GM10847 (cell line): ENCODE measurements around the gene OR2B6.

Source experiments
- POLR2A ChIP-seq: IDR thresholded peaks from 2 replicates; pipeline ENCODE4 v1.6.1; 2011; ENCODE audit not compliant: insufficient read length; ENCODE audit errors: extremely low read depth

OR2B6 gene

DNA sequence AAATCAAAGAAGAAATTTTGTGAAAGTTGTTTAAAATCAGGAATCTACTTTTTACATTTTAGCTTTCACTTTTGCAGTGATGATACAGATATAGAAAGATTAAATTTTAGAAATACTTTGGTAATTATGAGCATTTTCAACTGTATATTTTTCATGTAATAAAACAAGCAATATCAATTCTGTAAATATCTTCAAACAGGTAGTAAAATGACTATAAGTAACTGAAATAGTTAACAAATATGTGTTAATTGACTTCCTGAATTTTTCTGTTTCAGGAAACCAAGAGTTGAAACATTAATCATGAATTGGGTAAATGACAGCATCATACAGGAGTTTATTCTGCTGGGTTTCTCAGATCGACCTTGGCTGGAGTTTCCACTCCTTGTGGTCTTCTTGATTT lies at the start of gene OR2B6:
Gene OR2B6 (plus strand): TSS at position 301 of the 400 bp plus-strand sequence. CDS start 0 bp downstream, at position 301.
- no peak for TF ChIP-seq POLR2A

GRCh38 chr6:27908017-27908416 lies 49.0 kb upstream of the OR2B6 start:
- no peak for TF ChIP-seq POLR2A

- no peak for TF ChIP-seq POLR2A
Measured at GRCh38 chr6:27911956-27912446, 45.0 kb upstream of the OR2B6 start, which contains the start of gene OR2B2. Gene OR2B2 (minus strand): TSS chr6:27912396. CDS start chr6:27912319, 77 bp downstream.

- no peak for TF ChIP-seq POLR2A
Measured at GRCh38 chr6:27922949-27923348, 34.1 kb upstream of the OR2B6 start.

- TF ChIP-seq POLR2A, result no peak
Measured at GRCh38 chr6:27924179-27924578, 32.9 kb upstream of the OR2B6 start.

GRCh38 chr6:27931209-27931608 lies 25.8 kb upstream of the OR2B6 start:
- TF ChIP-seq POLR2A, result no peak

DNA sequence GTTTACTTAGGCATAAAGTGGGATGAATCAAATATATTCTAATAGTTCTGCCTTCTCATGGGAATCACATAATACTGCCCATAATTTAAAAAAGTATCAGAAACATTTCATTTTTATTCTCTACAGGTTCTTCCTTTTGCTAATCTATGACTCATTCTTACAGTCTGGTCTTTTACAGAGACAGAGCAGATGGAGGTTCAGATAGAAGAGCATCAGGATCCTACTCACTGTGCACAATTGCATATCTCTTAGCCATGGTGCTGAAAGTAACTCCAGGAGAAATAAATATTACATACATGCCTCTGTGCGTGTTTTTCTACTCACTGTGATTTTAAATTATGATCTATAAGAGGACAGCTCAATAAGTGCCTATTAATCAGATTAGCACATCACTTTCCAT lies 16.3 kb upstream of the OR2B6 start:
- no peak for TF ChIP-seq POLR2A

- no peak for TF ChIP-seq POLR2A
Measured at GRCh38 chr6:27948237-27948636, 8.8 kb upstream of the OR2B6 start.

GRCh38 chr6:27951040-27951439 lies 6.0 kb upstream of the OR2B6 start:
- no peak for TF ChIP-seq POLR2A

DNA sequence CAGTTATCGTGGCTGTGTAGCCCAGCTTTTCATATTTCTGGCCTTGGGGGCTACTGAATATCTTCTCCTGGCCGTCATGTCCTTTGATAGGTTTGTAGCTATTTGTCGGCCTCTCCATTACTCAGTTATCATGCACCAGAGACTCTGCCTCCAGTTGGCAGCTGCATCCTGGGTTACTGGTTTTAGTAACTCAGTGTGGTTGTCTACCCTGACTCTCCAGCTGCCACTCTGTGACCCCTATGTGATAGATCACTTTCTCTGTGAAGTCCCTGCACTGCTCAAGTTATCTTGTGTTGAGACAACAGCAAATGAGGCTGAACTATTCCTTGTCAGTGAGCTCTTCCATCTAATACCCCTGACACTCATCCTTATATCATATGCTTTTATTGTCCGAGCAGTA lies 475 bp downstream of the OR2B6 start:
- no peak for TF ChIP-seq POLR2A

GRCh38 chr6:27962506-27962905 lies 5.5 kb downstream of the OR2B6 start:
- no peak for TF ChIP-seq POLR2A

DNA sequence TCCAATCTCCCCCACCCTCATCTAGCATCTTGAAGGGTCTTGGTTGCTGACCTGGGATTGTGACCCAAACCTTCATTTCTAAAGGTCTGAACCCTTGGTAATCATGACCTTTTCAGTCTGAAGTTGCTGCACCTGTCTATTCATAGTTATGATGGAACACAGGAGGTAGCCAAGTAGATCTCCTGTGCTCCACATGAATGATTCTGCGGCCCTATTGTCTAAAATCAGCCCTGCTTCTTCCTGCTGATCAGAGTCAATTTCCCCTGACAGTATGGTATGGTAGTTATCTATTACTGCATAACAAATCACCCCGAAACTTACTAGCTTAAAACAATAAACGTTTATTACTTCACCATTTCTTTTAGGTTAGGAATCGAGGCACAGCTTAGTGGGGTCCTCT lies 9.0 kb downstream of the OR2B6 start:
- no peak for TF ChIP-seq POLR2A

DNA sequence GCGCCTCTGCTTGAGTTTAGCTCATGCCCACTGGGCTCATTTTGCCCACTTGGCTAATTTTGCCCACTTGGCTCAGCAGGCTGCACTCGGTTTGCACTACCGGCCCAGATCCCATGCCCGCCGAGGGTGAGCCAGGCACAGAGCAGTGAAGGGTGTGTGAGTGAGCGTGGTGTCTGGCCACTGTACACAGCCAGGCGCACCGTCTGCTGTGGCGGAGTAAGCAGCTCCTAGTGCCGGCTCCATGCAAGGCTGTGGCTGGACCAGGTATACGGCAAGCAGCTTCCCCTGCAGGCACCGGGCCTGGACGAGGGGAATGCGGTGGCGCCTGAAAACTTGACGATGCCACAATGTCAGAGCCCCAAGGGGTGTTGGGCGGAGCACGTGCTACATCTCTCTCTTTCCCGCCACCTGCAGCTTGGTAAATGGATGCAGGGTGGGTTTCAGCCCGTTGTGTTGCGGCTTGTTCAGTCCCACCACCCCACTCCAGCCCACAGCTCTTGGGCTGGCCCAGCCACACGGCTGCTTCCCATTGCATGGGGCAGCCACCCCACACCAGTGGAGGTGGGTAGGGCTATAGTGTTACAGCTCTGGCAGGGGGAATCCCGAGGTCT lies 9.9 kb downstream of the OR2B6 start:
- no peak for TF ChIP-seq POLR2A

DNA sequence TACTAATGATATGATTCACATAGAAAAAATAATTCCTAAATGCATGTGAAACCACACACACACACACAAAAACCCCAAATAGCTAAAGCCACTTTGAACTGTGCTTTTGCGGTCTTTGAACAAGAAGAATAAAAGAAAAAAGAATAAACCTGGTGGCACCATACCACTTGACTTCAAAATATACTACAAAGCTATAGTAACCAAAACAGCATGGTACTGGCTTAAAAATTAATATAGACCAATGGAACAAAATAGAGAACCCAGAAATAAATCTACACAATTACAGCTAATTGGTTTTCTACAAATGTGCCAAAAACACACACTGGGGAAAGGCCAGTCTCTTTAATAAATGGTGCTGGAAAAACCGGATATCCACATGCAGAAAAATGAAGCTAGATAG lies 13.4 kb downstream of the OR2B6 start:
- no peak for TF ChIP-seq POLR2A

DNA sequence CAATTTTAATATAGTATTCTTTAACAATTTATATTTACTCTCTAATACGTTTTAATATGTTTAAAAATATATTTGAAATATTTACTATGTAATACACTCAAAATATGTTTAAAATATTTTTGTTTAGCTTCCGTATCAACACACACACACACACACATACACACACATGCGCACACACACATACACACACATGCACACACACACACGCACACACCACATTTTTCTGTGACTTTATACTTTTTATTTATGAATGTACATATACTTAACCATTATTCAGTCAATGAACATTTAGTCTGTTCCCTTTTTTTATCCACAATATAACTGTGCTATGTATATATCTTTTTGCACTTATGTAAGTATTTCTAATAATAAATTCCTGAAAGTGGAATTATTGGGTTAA lies 15.7 kb downstream of the OR2B6 start:
- TF ChIP-seq POLR2A, result no peak

- TF ChIP-seq POLR2A, result no peak
Measured at GRCh38 chr6:27977387-27977786, 20.3 kb downstream of the OR2B6 start.

GRCh38 chr6:27978705-27979104 lies 21.7 kb downstream of the OR2B6 start:
- TF ChIP-seq POLR2A, result no peak
